Left cardiac atrium (tissue), 4 donors: ENCODE data around the gene CLEC20A. TPM values are rescaled to one million over a fixed set of nuclear protein-coding genes. Genes with fewer than 3 reads are reported as not detected.
"Not testable (repeated sequence)": the region's sequence is repeated elsewhere in the genome, so short reads cannot be mapped to it uniquely, and the experiment has no call there.

Experiments
- ATAC-seq, 2 donors: fragments of 200-7000 bp; cut with Tn5 transposase; one replicate each; pipeline ENCODE4 v1.9.1; 2020; ENCODE audit warnings: mild to moderate bottlenecking in 2 of 2, moderate library complexity in 2 of 2
- DNase-seq: peaks from one replicate; pipeline ENCODE4 v3.0.0-alpha.2; 2020
- intact Hi-C, 2 donors: fragments of 100-400 bp; cut with DNase I; formaldehyde crosslinking; loops; one replicate each; pipeline versions ENCODE4 v1.14.1 to v1.15.1; 2022 to 2023
- total RNA-seq, 2 donors: library from RNA; stranded (reverse); fragmentation: NEBNext Ultra II Directional; extraction: Animal tissue kit (Norgen Biotek cat#: 25700); gene quantifications; one replicate each; pipeline ENCODE4 v1.2.1, GENCODE V29; 2021
- donor health status: DM: no; HTN: yes; CAD: no.
- donor health status: DM: no; HTN: yes; CAD: no; lungs with severe emphysema.
- donor health status: DM: yes; HTN: yes; CAD: no.
- donor health status: Dilated cardiomyopathy.

Gene CLEC20A
- total RNA-seq, 2 donors from 2014 or later, result not detected

DNA sequence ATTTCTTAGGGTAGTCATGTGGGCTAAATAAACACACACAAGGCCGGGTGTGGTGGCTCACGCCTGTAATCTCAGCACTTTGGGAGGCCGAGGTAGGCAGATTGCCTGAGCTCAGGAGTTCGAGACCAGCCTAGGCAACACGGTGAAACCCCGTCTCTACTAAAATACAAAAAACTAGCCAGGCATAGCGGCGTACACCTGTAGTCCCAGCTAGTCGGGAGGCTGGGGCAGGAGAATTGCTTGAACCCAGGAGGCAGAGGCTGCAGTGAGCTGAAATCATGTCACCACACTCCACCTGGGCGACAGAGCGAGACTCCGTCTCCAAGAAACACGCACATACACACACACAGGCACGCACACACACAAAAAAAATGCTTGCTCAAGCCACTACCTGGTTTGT, 6.6 kb upstream of the CLEC20A start:
- not testable (repeated sequence) for ATAC-seq, DNase-seq
- intact Hi-C loops, result loop anchor here (10.0 kb wide), 1 partner anchor 199 kb away; no protein-coding TSS in a partner anchor

- no peak for ATAC-seq
- DNase-seq, result no peak
- intact Hi-C loops, result loop anchor here (10.0 kb wide), 1 partner anchor 198 kb away; no protein-coding TSS in a partner anchor
Measured at GRCh38 chr1:178502856-178503255, 6.1 kb upstream of the CLEC20A start.

- DNase-seq (no peak), ATAC-seq (no peak)
- intact Hi-C loops, result loop anchor here (10.0 kb wide), 1 partner anchor 198 kb away; no protein-coding TSS in a partner anchor
Measured at GRCh38 chr1:178502330-178502714, 5.6 kb upstream of the CLEC20A start.

DNA sequence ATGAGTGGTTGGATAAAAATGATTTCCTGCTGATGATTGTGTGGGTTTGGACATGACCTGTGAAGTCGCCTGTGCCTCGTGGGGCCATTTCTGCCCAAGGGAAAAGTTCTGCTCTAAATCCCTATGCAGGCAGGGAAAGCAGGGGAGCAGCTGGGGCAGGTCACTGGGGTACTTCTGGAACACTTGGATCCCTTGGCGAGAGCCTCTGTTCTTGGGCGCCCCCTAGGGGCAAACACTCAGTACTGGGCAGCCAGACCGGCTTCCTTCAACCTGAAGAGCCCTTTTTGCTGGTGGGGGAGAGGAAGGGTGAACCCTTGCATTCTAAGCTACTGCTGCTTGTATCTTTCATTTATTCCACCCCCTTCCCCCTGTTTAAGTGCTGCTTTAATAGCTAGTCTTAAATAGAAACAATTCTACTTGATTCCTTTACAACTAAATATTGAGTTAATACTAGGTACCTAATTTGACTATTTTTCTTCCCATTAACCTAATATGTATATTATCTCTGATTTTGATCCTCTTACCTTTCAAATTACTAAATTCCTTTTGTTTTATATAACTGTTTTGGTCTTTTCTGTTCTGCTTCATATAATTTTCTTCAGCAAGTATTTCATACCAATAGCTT, 5.1 kb upstream of the CLEC20A start:
- ATAC-seq (peak; percentile 75 to 85), DNase-seq (peak; percentile 75)
- intact Hi-C loops, result loop anchor here (10.0 kb wide), 1 partner anchor 197 kb away; no protein-coding TSS in a partner anchor

GRCh38 chr1:178500936-178501554, 4.3 kb upstream of the CLEC20A start:
- no peak for DNase-seq
- intact Hi-C loops, result loop anchor here (10.0 kb wide), 1 partner anchor 196 kb away; no protein-coding TSS in a partner anchor
- no peak for ATAC-seq

GRCh38 chr1:178500091-178500770, 3.5 kb upstream of the CLEC20A start:
- intact Hi-C loops, result loop anchor here (10.0 kb wide), 1 partner anchor 195 kb away; no protein-coding TSS in a partner anchor
- no peak for DNase-seq
- ATAC-seq, result no peak

- ATAC-seq (no peak), DNase-seq (no peak)
- intact Hi-C loops, result no loop called here
Measured at GRCh38 chr1:178498896-178499675, 2.3 kb upstream of the CLEC20A start.

DNA sequence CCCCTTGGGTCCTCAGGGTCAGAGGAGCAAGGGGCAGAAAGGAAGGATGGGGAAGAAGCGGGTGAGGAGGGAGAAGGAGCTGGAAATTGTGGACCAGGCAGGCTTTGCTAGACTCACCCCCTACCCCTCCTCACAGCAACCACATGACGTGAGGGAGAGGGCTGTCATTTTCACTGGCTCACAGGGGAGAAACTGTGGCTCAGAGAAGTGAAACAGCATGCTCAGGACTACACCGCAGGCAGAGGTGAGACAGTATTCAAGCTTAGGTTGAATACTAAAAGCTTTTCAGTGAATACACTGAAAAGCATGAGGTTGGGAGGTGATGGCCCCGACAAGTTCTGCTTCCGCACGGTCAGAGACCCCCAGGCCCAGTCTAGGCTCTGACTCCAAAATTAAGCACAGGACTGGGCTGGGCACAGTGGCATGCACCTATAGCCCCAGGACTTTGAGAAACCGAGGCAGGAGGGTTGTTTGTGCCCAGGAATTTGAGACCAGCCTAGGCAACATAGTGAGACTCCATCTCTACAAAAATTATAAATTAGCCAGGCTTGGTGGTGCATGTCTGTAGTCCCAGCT, 1.2 kb upstream of the CLEC20A start:
- intact Hi-C loops, result no loop called here
- DNase-seq (no peak), ATAC-seq (no peak)

GRCh38 chr1:178495741-178496409, 889 bp downstream of the CLEC20A start:
- intact Hi-C loops, result no loop called here
- ATAC-seq, result no peak
- no peak for DNase-seq

DNA sequence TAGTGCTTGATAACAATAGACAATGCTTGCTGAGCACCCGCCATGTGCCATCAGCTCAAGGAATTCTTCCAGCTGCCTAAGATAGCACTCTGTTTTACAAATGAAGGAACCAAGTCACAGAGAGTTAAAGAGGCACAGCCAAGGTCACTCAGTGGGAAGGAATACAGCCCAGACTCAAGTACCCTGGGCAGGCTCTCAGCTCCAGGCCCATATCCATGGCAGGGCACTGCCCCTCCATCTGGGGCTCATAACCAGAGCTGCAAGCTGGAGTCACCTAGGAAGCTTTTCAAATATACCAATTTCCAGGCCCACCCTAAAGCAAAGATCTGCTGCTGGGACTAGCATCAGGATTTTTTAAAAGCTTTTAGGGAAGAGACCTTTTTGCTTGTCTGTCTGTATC, 1.6 kb downstream of the CLEC20A start:
- intact Hi-C loops, result no loop called here
- no peak for DNase-seq
- no peak for ATAC-seq

- no peak for DNase-seq
- intact Hi-C loops, result no loop called here
- no peak for ATAC-seq
Measured at GRCh38 chr1:178494569-178494971, 2.2 kb downstream of the CLEC20A start.

DNA sequence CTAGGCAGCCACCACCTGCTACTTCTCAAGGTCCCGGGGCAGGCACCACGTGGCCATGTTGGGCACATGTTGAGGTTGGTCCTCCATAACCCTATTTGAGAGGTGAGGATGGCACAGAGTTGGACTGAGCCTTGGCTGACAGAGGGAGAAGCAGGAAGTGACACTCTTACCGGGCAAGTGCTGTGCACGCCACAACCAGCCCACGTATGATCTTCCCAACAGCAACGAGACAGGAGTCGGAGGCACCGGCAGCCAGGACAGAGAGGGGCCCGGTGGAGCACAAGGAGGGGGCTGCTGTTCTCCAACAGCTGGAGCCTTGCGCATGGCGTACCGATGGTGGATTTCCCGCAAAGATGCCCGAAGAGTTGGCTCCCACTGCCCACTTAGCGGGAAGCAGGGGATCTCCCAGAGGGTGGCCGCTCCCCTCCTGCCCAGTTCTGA, 3.4 kb downstream of the CLEC20A start:
- ATAC-seq (no peak), DNase-seq (no peak)
- intact Hi-C loops, result no loop called here

DNA sequence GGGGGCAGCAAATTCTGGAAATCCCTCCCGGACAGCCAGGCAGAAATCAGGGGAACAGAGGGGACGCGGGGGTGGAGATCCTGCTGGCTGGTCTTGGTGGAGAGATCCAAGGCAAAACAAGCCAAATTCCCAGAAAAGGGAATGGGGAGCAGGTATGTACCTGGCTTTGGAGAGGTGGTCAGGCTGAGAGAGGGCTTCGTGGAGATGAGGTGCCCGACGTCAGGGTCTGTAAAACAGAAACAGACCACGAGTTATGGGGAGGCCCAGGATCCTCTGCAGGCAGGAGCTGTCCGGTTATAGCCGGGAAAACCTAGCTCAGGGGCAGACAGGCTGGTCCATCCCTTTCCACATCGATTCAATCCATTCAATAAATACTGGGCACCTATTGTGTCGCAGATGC, 4.4 kb downstream of the CLEC20A start:
- DNase-seq, result no peak
- ATAC-seq, result no peak
- intact Hi-C loops, result no loop called here

- no peak for DNase-seq
- no peak for ATAC-seq
- intact Hi-C loops, result no loop called here
Measured at GRCh38 chr1:178491721-178492120, 5.0 kb downstream of the CLEC20A start.

DNA sequence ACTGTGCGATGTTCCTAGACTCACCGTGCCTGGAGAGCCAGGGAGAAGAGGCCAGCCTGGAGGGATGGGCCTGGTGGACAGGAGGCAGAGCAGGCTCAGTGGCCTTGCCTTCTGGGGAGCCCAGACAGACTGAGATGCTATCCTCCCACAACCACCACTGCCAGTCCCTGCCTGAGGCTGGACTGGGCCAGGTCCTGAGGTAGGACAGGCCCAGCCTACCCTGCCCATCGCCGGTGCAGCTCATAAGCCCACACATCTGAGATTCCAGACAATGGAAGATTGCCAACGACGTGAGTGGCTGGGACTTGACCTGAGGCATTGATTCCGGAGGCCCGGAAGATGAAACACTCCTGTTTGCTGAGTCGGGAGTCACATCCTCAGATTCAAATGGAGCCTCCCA, 5.8 kb downstream of the CLEC20A start:
- intact Hi-C loops, result no loop called here
- DNase-seq (no peak), ATAC-seq (no peak)

GRCh38 chr1:178490136-178490535, 6.6 kb downstream of the CLEC20A start:
- intact Hi-C loops, result no loop called here
- no peak for ATAC-seq
- no peak for DNase-seq

GRCh38 chr1:178489399-178489798, 7.4 kb downstream of the CLEC20A start:
- DNase-seq (no peak), ATAC-seq (no peak)
- intact Hi-C loops, result no loop called here

- DNase-seq (no peak), ATAC-seq (no peak)
- intact Hi-C loops, result no loop called here
Measured at GRCh38 chr1:178488393-178488792, 8.4 kb downstream of the CLEC20A start.
